Measurements from ENCODE around the gene SCARF2.

DNA sequence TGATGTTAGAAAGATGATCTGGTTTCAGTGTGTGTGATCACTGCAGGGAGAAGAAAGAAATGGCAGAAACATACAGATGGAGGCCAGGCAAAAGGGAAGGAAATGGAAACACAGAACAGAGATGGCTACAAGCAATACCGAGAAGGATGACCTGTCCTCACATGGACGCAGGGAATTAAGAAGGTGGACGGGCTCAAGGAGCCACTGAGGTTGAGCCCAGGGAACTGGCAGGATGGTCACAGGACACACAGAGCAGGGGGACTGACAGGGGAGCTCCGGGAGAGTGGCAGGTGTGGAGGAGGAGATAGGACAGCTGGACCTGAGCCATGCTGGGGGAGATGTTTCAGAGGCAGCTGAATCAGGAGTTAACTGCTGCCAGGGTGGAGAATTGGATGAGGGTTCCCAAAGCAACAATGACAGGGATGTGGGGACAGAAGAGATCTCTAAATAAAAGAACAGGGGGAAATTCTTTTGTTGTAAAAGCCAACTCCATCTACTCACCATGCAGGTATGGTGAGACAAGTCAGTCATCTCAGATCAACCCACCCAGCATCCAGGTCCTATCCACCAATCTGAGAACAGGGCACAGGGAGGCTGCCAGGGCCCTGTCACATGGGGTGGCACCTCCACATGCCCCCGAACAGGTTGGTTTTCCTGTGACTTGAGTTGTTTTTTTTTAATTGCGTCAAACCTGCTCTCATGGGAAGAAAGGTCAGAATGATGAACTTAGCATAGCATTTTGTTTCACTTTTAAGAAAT, 31.7 kb upstream of the SCARF2 start:
- TF ChIP-seq, protein P1, sequence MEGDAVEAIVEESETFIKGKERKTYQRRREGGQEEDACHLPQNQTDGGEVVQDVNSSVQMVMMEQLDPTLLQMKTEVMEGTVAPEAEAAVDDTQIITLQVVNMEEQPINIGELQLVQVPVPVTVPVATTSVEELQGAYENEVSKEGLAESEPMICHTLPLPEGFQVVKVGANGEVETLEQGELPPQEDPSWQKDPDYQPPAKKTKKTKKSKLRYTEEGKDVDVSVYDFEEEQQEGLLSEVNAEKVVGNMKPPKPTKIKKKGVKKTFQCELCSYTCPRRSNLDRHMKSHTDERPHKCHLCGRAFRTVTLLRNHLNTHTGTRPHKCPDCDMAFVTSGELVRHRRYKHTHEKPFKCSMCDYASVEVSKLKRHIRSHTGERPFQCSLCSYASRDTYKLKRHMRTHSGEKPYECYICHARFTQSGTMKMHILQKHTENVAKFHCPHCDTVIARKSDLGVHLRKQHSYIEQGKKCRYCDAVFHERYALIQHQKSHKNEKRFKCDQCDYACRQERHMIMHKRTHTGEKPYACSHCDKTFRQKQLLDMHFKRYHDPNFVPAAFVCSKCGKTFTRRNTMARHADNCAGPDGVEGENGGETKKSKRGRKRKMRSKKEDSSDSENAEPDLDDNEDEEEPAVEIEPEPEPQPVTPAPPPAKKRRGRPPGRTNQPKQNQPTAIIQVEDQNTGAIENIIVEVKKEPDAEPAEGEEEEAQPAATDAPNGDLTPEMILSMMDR (conservative IDR thresholded peaks at IDR 0.05 in 1 of 2, IDR thresholded peaks at IDR 0.05 in 1 of 2; ENCODE audit: low read depth in 1 of 2, low read length in 2 of 2): no peak
- TF ChIP-seq EZH2 (IDR thresholded peaks at IDR 0.05; ENCODE audit: low read length, missing control alignments): no peak
